GM20000 (cell line): ENCODE results near the gene PLPPR3.

Experiments used
- DNase-seq: peaks from one replicate; pipeline ENCODE4 v3.0.0; 2012; ENCODE audit warnings: low spot score
- TF ChIP-seq, protein P1 (sequence below): IDR thresholded peaks from 2 replicates; pipeline ENCODE4 v1.5.1; 2012; ENCODE audit warnings: mild to moderate bottlenecking, control low read depth; ENCODE audit errors: extremely low read depth, missing control alignments

PLPPR3 gene

DNA sequence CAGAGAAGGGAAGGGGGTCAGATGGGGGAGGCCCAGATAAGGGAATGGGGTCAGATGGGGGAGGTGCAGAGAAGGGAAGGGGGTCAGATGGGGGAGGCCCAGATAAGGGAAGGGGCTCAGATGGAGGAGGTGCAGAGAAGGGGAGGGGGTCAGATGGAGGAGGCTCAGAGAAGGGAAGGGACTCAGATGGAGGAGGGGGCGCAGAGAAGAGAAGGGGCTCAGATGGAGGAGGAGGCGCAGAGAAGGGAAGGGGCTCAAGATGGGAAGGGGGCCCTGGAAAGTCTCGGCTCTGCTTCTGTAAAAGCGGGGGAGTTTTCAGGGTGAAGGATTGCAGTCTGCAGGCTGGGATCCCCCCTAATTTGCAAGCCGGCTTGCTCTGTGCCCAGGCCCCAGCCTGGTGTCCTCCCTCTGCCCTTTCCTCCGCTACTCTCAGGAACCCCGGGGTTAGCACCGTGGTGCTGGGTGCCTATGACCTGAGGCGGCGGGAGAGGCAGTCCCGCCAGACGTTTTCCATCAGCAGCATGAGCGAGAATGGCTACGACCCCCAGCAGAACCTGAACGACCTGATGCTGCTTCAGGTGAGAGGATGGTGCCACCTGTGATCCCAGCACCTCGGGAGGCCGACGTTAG lies 7.5 kb upstream of the PLPPR3 start:
- no peak for DNase-seq
- TF ChIP-seq, protein P1, sequence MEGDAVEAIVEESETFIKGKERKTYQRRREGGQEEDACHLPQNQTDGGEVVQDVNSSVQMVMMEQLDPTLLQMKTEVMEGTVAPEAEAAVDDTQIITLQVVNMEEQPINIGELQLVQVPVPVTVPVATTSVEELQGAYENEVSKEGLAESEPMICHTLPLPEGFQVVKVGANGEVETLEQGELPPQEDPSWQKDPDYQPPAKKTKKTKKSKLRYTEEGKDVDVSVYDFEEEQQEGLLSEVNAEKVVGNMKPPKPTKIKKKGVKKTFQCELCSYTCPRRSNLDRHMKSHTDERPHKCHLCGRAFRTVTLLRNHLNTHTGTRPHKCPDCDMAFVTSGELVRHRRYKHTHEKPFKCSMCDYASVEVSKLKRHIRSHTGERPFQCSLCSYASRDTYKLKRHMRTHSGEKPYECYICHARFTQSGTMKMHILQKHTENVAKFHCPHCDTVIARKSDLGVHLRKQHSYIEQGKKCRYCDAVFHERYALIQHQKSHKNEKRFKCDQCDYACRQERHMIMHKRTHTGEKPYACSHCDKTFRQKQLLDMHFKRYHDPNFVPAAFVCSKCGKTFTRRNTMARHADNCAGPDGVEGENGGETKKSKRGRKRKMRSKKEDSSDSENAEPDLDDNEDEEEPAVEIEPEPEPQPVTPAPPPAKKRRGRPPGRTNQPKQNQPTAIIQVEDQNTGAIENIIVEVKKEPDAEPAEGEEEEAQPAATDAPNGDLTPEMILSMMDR: no peak

DNA sequence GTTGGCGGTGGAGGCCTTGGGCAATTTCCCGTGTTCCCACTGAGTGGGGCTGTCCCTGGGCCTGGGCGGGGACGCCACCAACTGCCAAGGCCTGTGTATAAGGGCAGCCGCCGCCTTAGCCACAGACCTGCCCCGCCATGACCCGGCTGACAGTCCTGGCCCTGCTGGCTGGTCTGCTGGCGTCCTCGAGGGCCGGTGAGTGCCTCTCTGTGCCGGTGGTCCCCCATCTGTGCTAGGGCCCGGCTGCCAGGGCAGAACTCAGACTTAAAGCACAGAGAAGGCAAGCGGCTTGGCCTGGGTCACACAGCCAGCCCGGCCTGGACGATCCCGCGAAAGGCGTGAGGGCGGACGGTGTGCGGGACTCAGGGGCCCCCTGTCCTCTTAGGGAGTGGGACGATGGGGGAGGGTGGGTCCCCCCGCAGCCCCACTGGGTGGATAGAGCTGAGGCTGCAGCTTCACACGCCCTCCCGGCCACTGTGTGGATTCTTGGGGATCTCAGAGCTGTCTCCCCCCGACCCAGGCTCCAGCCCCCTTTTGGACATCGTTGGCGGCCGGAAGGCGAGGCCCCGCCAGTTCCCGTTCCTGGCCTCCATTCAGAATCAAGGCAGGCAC lies 6.1 kb upstream of the PLPPR3 start, which contains the start of gene AZU1:
AZU1 (plus strand) TSS at position 128 of the 612 bp plus-strand sequence; CDS start at position 138, 10 bp downstream.
- TF ChIP-seq, protein P1: no peak
- DNase-seq: no peak

DNA sequence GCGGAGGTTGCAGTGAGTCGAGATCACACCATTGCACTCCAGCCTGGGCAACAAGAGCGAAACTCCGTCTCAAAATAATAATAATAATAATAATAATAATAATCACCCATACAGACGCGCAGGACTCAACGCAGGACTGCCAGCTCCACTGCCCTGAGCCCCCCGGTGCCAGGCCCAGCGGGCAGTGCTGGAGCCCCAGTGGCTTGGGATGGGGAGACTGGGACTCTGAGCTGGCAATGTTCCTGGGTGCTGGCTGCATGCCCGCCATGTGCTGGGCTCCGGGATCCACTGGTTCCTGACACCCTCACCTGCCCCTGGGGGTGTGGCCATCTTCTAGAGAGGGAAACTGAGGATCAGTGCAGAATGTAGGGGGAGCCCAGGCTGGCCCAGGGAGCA lies 5.6 kb upstream of the PLPPR3 start:
- TF ChIP-seq, protein P1: no peak
- no peak for DNase-seq

DNA sequence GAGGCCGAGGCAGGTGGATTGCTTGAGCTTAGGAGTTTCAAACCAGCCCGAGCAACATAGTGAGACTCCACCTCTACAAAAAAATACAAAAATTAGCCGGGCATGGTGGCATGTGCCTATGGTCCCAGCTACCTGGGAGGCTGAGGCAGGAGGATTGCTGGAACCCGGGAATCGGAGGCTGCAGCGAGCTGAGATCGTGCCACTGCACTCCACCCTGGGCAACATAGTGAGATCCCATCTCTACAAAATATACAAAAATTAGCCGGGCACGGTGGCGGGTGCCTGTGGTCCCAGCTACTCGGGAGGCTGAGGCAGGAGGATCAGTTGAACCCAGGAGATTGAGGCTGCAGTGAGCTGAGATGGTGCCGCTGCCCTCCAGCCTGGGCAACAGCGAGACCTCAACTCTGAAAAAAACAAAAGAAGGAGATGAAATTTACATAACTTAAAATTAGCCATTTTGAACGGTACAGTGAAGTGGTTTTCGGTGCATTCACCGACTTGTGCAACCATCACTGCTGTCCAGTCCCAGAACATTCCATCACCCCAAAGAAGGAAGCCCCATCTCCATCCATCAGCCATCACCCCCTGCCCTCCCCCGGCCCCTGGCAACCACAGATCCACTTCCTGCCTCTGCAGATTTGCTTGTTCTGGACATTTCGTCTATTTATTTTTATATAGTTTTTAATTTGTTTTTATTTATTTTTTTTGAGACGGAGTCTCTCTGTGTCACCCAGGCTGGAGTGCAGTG lies 4.3 kb upstream of the PLPPR3 start:
- TF ChIP-seq, protein P1: no peak
- no peak for DNase-seq

DNA sequence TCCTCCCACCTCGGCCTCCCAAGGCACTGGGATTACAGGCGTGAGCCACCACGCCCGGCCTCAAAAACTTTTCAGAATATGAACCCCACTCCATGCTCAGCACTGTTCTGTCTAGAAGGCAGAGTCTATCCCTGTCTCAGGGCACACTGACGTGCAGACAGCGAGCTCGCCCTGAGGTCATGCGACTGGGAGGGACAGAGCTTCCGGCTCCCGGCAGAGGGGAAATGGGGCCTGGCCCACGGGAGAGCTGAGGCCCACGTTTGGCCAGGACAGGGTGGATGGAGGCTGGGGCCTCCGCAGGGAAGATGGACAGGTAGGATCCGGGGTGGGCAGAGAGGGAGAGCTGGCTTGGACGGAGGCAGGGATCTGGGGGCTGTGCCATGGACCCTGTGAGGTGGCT lies 3.1 kb upstream of the PLPPR3 start:
- TF ChIP-seq, protein P1: no peak

DNA sequence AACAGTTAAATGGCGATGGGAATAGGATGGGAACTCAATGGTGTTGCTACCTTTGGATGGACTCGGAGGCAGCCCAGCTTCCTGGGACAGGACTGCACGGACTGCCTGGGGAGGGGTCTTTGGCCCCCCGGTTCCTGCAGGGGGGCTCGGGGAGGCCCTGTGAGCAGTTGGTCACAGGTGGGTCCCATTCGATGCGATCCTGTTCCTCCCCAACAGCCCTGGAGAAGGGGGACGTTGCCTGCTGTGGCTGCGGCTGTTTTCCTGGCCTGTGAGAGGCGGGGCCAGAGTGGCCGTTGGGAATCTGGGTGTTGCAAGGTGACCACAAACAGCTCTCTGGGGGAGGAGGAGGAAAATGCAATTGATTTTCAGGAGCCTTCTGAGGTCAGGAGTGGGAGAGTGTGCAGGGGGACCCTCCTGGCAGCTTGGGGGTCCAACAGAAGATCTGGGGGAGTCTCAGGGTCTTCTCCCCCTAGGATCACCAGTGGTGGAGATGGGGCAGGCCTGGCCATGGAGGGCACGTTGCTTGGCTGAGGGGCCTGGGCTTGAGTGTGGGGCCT lies 1.9 kb upstream of the PLPPR3 start:
- TF ChIP-seq, protein P1: no peak
- no peak for DNase-seq

More for the DNA sequence above, 3.1 kb upstream of the PLPPR3 start:
- no peak for DNase-seq
